HG02571 (cell line): ENCODE results near the gene STC2.

Experiments
- ATAC-seq: cut with Tn5 transposase; IDR thresholded peaks from one replicate; pipeline ENCODE4 v1.9.1; 2021; ENCODE audit warnings: mild to moderate bottlenecking, moderate library complexity; ENCODE audit not compliant: unreplicated experiment

STC2 gene

GRCh38 chr5:173268750-173269432 is 59.3 kb downstream of the STC2 start:
- ATAC-seq: no peak

- ATAC-seq: no peak
These were observed 62.8 kb downstream of the STC2 start for GRCh38 chr5:173265433-173265832.
